HEK293 (cell line): Measurements from ENCODE around the gene SRRM2.

Experiments
- SETDB1 ChIP-seq: IDR thresholded peaks from one replicate; pipeline ENCODE4 v1.6.1; 2017; ENCODE audit warnings: mild to moderate bottlenecking, low read length, moderate library complexity, mixed read lengths; ENCODE audit not compliant: insufficient read length
- ZNF707 ChIP-seq: fragments of 450-650 bp; formaldehyde crosslinking; IDR thresholded peaks from 2 replicates; pipeline ENCODE4 v1.5.1; 2016; ENCODE audit warnings: missing biosample characterization, missing genetic modification characterization
- TF ChIP-seq, protein P1 (sequence below): fragments of 450-650 bp; formaldehyde crosslinking; IDR thresholded peaks from 2 replicates; pipeline ENCODE4 v1.5.1; 2016; ENCODE audit warnings: missing biosample characterization, missing genetic modification characterization

DNA sequence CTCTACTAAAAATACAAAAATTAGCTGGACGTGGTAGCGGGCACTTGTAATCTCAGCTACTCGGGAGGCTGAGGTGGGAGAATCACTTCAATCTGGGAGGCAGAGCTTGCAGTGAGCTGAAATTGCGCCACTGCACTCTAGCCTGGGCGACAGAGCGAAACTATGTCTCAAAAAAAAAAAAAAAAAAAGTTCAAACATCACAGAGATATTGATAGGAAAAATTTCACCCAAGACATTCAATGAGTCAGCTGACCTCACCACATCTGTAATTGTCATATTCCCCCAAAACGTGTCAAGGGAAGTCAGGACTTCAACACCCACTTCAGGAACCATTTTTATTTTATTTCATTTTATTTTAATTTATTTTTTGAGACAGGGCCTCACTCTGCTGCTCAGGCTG lies 24.4 kb upstream of the SRRM2 start:
- no peak for TF ChIP-seq ZNF707 (tag by site-specific recombination)
- no peak for TF ChIP-seq SETDB1
- TF ChIP-seq, protein P1, sequence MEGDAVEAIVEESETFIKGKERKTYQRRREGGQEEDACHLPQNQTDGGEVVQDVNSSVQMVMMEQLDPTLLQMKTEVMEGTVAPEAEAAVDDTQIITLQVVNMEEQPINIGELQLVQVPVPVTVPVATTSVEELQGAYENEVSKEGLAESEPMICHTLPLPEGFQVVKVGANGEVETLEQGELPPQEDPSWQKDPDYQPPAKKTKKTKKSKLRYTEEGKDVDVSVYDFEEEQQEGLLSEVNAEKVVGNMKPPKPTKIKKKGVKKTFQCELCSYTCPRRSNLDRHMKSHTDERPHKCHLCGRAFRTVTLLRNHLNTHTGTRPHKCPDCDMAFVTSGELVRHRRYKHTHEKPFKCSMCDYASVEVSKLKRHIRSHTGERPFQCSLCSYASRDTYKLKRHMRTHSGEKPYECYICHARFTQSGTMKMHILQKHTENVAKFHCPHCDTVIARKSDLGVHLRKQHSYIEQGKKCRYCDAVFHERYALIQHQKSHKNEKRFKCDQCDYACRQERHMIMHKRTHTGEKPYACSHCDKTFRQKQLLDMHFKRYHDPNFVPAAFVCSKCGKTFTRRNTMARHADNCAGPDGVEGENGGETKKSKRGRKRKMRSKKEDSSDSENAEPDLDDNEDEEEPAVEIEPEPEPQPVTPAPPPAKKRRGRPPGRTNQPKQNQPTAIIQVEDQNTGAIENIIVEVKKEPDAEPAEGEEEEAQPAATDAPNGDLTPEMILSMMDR (tag by site-specific recombination): no peak
